HG02943 (cell line): ENCODE results near the gene GTF3C2.
"Not testable (repeated sequence)": the region's sequence is repeated elsewhere in the genome, so short reads cannot be mapped to it uniquely, and the experiment has no call there.

Source experiments
- ATAC-seq: cut with Tn5 transposase; IDR thresholded peaks from one replicate; pipeline ENCODE4 v1.9.1; 2021; ENCODE audit warnings: mild to moderate bottlenecking, low read depth, moderate library complexity; ENCODE audit not compliant: unreplicated experiment

Gene GTF3C2

DNA sequence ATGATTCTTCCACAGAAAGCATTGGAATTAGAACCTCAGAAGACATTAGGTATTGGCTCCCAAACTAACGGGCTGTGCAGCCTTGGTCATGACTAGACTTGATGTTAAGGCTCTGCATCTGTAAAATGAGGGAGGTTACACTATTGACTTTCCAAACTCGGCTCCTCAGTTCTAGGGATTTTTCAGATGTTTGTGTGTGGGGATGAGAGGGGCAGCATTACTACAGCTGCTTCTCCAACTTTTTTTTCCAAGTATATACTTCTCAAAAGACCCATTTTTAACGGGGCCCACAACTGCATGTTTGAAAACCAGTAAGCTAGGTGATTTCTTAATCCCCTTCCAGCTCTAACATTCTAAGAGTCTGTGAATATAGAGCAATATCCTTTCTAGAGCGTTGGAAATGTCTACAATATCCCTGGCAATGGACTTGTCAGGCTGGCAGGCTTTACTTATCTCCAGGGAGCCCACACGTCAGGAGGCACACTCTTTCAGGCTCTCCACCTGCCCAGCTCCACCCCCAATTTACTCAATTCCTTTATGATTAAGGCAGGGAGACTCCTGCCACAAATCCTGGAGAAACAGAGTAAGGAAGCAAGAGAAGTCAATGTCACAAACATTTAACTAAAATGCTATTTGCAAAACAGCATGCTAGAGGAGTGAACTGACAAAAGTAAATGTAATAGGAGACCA, 32.8 kb downstream of the GTF3C2 start:
- ATAC-seq, result no peak

- ATAC-seq, result peak; percentile 89
These were observed 33.6 kb downstream of the GTF3C2 start, which contains the start of gene MPV17 for GRCh38 chr2:27322766-27323595. MPV17 (minus strand) TSS chr2:27323097; CDS start chr2:27322517, 580 bp downstream.

DNA sequence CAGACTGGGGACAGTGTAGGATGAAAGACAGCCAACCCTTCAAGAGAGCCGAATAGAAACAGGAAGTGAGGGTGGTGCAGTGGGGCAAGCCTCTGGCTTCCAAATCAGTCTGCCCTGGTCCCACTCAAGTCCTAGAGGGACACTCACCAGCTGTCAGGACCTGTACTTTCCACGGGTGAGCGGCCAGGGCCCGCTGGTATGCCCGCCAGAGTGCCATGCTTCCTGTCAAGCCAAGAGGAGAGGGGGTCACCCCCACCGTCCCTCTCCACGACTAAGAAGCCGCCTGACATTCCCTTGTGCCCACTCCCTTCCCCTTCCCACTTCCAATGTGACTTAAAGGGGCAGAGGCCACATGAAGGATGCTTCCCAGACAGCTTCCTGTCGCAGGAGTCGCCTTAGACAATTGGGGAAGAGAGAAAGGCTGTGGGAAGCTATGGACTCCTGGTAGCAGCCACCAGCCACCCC, 34.2 kb downstream of the GTF3C2 start:
- no peak for ATAC-seq

DNA sequence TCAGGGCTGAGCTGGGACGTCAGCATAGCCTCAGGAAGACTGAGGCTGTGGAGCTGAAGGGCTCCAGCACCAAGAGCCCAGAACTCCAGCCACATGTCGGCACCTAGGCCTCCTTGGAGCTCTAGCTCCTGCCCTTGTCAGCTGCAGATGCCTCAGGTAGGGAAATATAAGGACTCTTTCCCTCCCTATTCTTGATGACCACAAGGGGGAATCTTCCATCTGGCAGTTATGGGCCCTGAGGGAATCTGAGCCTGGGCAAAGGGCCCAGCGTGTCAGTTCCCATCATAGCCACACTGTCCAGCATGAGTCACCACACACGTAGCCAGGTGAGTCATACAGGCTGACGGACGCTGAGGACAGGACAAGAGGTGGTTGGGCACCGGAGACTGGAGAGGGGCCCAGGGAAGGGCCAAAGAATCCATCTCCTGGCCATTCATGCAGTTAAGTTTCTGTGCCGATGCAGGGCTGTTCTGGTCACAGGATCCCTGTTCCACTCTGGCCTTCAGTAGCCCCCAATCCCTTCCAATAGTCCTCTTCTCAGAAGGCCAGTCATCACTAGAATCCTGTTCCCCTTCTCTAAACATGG, 35.5 kb downstream of the GTF3C2 start:
- no peak for ATAC-seq

- ATAC-seq, result not testable (repeated sequence)
These were observed 36.7 kb downstream of the GTF3C2 start for GRCh38 chr2:27319839-27320238.

DNA sequence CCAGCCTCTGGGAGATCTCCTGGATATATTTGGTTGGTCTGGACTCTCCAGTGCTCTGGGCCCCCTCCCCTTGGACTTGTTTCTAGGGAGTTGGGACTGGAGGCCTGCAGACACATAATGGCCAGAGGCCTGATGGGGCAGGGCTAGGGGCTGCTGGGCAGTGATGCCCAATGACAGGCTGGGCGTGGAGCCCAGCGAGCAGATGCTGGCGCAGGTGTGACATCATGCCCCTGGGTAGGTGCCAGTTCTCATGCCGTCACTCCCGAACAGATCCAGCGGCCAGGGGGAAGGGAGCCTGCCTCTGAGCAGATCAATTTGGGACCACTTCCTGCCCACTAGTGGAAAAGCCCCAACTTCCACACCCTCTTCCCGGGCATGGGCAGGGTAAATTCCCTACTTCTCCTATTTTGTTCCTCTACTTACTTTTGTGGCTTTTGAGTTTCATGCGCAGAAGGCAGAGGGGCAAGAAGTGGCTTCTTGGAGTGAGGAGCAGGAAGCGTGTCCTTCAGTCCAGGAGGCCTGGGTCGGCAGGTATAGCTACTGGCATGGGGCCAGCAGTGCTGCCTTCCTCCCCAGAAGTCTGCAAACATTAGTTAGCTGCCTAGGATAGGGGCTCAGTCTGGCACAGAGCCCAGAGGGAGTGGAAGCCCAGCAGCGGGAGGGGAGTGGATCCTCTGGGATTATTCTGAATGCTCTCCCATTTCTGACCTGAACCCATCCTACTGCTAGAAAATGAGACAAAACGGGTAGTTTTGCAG, 39.7 kb downstream of the GTF3C2 start:
- ATAC-seq, result no peak

DNA sequence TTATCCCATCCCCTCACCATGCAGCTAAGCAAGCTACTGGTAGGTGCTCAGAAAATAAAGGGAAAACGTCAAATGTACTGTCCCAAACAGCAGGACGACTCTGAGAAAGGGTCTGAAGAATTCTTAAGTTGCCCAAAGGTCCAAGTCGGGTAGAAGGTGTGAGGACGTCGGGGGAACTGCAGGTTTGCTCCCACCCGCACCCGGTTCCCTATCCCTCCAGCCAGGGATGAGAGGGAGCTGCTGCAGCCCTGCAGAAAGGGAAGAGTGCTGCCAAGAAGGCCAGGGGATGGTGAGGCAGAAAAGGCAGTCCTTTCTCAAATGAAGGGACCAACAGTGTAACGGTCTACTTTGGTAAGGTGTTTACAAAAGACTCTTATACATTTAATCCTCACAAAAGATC, 41.4 kb downstream of the GTF3C2 start:
- ATAC-seq, result no peak

DNA sequence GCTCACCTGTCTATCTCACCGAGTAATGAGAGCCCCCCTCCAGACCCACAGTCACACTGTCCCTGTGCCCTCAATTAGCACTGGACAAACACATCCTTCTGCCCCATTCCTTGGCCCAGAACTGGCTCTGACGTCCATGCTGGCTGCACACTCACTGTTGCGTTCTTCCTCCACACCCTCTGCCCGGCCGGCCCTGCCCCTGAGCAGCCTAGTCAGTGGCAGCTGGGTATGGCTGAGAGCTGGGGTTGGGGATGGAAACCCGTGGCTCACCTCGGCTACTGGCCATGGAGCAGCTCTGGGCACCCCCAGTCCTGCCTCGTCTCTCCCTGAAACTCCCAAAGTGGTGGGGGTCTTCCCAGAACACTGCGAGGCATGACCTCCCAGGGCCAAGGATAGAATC, 41.9 kb downstream of the GTF3C2 start:
- ATAC-seq, result no peak

DNA sequence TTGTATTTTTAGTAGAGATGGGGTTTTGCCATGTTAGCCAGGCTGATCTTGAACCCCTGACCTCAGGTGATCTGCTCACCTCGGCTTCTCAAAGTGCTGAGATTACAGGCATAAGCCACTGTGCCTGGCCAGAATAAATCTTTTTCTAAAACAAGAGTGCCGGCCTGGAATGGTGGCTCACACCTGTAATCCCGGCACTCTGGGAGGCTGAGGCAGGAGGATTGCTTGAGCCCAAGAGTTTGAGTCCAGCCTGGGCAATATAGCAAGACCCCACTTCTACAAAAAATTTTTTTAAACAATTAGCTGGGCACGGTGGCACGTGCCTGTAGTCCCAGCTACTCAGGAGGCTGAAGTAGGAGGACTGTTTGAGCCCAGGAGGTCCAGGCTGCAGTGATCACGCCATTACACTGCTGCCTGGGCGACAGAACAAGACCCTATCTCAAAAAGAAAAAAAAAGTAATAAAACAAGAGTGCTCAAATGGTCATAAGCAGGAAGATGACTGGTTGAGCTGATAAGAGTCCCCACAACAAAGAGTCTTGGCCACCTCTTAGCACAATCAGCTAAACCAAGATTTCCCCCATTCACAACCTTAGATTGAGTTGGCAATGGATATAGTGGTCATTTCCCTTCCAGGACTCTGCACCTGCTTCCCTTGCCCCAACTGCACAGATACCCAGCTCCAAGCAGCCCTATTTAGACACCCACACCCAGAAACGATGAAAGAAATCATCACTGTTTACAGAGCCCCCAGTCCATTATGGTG, 42.5 kb downstream of the GTF3C2 start:
- no peak for ATAC-seq

- no peak for ATAC-seq
These were observed 44.4 kb downstream of the GTF3C2 start for GRCh38 chr2:27312152-27312551.

GRCh38 chr2:27309651-27310050, 46.9 kb downstream of the GTF3C2 start:
- no peak for ATAC-seq

GRCh38 chr2:27308359-27308881, 48.1 kb downstream of the GTF3C2 start, which contains the start of gene UCN:
UCN (minus strand) TSS chr2:27308445; CDS start chr2:27307895, 550 bp downstream.
- ATAC-seq, result no peak

- ATAC-seq, result no peak
These were observed 48.8 kb downstream of the GTF3C2 start for GRCh38 chr2:27307545-27308358.

DNA sequence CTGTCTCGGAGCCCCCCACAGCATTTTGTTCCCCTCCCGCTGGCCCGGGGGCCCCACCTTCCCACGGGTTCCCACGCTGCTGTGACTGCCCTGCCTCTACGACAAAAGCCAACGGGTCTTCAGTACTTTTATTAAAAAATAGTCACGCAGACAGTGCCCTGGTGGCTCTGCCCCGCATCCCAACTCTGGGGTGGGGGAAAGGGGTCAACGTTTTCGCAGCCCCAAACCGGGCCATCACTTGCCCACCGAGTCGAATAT, 49.3 kb downstream of the GTF3C2 start:
- no peak for ATAC-seq

GRCh38 chr2:27306573-27307286, 49.8 kb downstream of the GTF3C2 start:
- no peak for ATAC-seq

DNA sequence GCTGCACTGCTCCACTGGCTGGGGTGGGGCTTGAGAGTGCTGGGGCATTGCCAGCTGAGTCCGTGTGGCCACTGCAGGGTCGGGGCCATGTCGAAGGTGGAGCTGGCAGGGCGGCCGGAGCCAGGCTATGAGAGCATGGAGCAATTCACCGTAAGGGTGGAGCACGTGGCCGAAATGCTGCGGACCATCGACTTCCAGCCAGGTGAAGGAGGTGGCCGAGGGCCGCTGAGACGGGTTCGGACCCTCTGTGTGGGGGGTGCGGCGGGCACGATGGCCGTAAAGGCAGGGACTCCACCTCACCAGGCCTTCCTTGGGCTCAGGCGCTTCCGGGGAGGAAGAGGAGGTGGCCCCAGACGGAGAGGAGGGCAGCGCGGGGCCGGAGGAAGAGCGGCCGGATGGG, 50.4 kb downstream of the GTF3C2 start:
- ATAC-seq, result no peak

DNA sequence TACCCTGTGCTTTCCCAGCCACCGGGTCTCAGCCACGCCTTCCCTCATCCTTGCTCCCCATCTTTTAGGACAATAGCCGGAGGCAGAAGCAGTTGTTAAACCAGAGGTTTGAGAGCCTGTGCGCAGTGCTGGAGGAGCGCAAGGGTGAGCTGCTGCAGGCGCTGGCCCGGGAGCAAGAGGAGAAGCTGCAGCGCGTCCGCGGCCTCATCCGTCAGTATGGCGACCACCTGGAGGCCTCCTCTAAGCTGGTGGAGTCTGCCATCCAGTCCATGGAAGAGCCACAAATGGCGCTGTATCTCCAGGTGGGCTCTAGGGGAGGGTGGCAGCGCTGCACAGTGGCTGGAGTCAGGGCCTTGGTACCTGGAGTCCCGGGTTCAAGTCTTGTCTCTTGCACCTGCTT, 51.0 kb downstream of the GTF3C2 start:
- no peak for ATAC-seq

- ATAC-seq, result no peak
These were observed 51.9 kb downstream of the GTF3C2 start for GRCh38 chr2:27304488-27305240.
